ENCODE results near the gene XRRA1.
"Not testable (repeated sequence)": the region's sequence is repeated elsewhere in the genome, so short reads cannot be mapped to it uniquely, and the experiment has no call there.

XRRA1 gene

GRCh38 chr11:74948898-74949752, at the start of gene XRRA1, which contains the start of gene SPCS2:
TSS of gene XRRA1 (minus strand) at chr11:74949091. CDS start at chr11:74940878, 8,213 bp downstream.
TSS of gene SPCS2 (plus strand) at chr11:74949266. CDS start at chr11:74949286, 20 bp downstream.
- DNase-seq: peak; percentile 92

- no peak for DNase-seq
Measured at GRCh38 chr11:74992852-74993251, 44.0 kb upstream of the XRRA1 start.

- no peak for DNase-seq
Measured at GRCh38 chr11:74990941-74991340, 42.0 kb upstream of the XRRA1 start.

GRCh38 chr11:74990150-74990549, 41.3 kb upstream of the XRRA1 start:
- peak; percentile 5 for DNase-seq

- DNase-seq: no peak
Measured at GRCh38 chr11:74989260-74989638, 40.4 kb upstream of the XRRA1 start.

- DNase-seq: no peak
Measured at GRCh38 chr11:74988541-74989259, 39.8 kb upstream of the XRRA1 start, which contains the start of gene NEU3. TSS of gene NEU3 (plus strand) at chr11:74988933. CDS start at chr11:74989061, 128 bp downstream.

GRCh38 chr11:74984730-74985129, 35.8 kb upstream of the XRRA1 start:
- no peak for DNase-seq

GRCh38 chr11:74984070-74984469, 35.2 kb upstream of the XRRA1 start:
- DNase-seq: no peak

GRCh38 chr11:74981888-74982287, 33.0 kb upstream of the XRRA1 start:
- no peak for DNase-seq

- no peak for DNase-seq
Measured at GRCh38 chr11:74980634-74981033, 31.7 kb upstream of the XRRA1 start.

GRCh38 chr11:74978041-74978440, 29.1 kb upstream of the XRRA1 start:
- no peak for DNase-seq

GRCh38 chr11:74971424-74971823, 22.5 kb upstream of the XRRA1 start:
- DNase-seq: no peak

- DNase-seq: no peak
Measured at GRCh38 chr11:74970852-74971395, 22.0 kb upstream of the XRRA1 start.

- no peak for DNase-seq
Measured at GRCh38 chr11:74966651-74967050, 17.8 kb upstream of the XRRA1 start.

- DNase-seq: not testable (repeated sequence)
Measured at GRCh38 chr11:74960128-74960527, 11.2 kb upstream of the XRRA1 start.

GRCh38 chr11:74957937-74958629, 9.2 kb upstream of the XRRA1 start:
- DNase-seq: no peak

- no peak for DNase-seq
Measured at GRCh38 chr11:74956397-74957015, 7.6 kb upstream of the XRRA1 start.

- DNase-seq: no peak
Measured at GRCh38 chr11:74954199-74954598, 5.3 kb upstream of the XRRA1 start.

GRCh38 chr11:74953451-74953850, 4.6 kb upstream of the XRRA1 start:
- DNase-seq: no peak

- DNase-seq: no peak
Measured at GRCh38 chr11:74952752-74953151, 3.9 kb upstream of the XRRA1 start.

GRCh38 chr11:74951226-74951625, 2.3 kb upstream of the XRRA1 start:
- DNase-seq: no peak

- no peak for DNase-seq
Measured at GRCh38 chr11:74950374-74950969, 1.6 kb upstream of the XRRA1 start.
